Measurements from ENCODE around the gene GSE1. TPM values are rescaled to one million over a fixed set of nuclear protein-coding genes. Genes with fewer than 3 reads are reported as not detected.

GSE1 gene
- total RNA-seq, 1 experiment from 2014 or later: 90.2 TPM

GRCh38 chr16:85580684-85581083 lies 32.4 kb upstream of the GSE1 start (continued):
- TF ChIP-seq SIN3A (IDR thresholded peaks at IDR 0.05; ENCODE audit: low read depth) (no peak), FOSL1 (IDR thresholded peaks at IDR 0.05; ENCODE audit: low read depth) (no peak)

GRCh38 chr16:85582229-85582991 lies 30.7 kb upstream of the GSE1 start:
- H3K79me2 ChIP-seq (ENCODE audit: insufficient read depth, low read length): no peaks in the 10 kb centered on the region
- H3K9me2 ChIP-seq (ENCODE audit: insufficient read depth): no peaks in the 10 kb centered on the region
- DNase-seq (ENCODE audit: low read depth, low spot score) (no peak), ATAC-seq (no peak)
- H3K9me3 ChIP-seq (ENCODE audit: control insufficient read depth in 1 of 2, insufficient read depth in 1 of 2, low read depth in 1 of 2, low read length in 2 of 2): no peaks in the 10 kb centered on the region
- intact Hi-C loops (cut with micrococcal nuclease): no loop called here
- no peak overlapping the region for H3K4me3 ChIP-seq (replicated peaks in 1 of 2; ENCODE audit: low read depth in 1 of 2, low read length in 2 of 2)
- H3K9ac ChIP-seq (ENCODE audit: low read length): no peak overlapping the region
- H3K36me3 ChIP-seq (ENCODE audit: control insufficient read depth in 1 of 2, insufficient read depth in 2 of 2, low read length in 2 of 2): no peaks in the 10 kb centered on the region
- no peak for TF ChIP-seq POLR2A (IDR thresholded peaks at IDR 0.05; ENCODE audit: borderline replicate concordance, extremely low read depth, insufficient read depth, insufficient read length)
- TF ChIP-seq RAD21 (IDR thresholded peaks at IDR 0.05; ENCODE audit: low read depth): no peak
- TF ChIP-seq JUND (IDR thresholded peaks at IDR 0.05): no peak
- TF ChIP-seq EZH2phosphoT487 (IDR thresholded peaks at IDR 0.05; ENCODE audit: borderline replicate concordance): no peak
- no peak for TF ChIP-seq ATF3 (IDR thresholded peaks at IDR 0.05)
- H2AFZ ChIP-seq (ENCODE audit: low read depth, low read length, poor library complexity, severe bottlenecking): no peak overlapping the region
- ChIA-PET POLR2A (no interaction called here), RAD21 (ENCODE audit: low non-redundant PET in 1 of 2, low total read pairs in 2 of 2, uncharacterized antibody in 2 of 2, unreplicated experiment in 2 of 2) (no interaction called here), CTCF (no interaction called here)
- H3K4me1 ChIP-seq (ENCODE audit: control insufficient read depth in 1 of 2, insufficient read depth in 2 of 2, low read length in 2 of 2): peaks cover 0 to 7% of the 10 kb centered on the region in 2 experiments; a peak in 1 of 4 replicates
- H4K20me1 ChIP-seq (ENCODE audit: insufficient read depth): no peaks in the 10 kb centered on the region
- BruUV-seq (replicated peaks): no TSS peak
- H3K27me3 ChIP-seq (ENCODE audit: insufficient read depth, low read length): no peaks in the 10 kb centered on the region
- no peak overlapping the region for H3K4me2 ChIP-seq (ENCODE audit: low read length)
- H3K27ac ChIP-seq (ENCODE audit: low read depth, low read length): no peak overlapping the region

GRCh38 chr16:85583491-85584181 lies 29.5 kb upstream of the GSE1 start:
- no peak for ATAC-seq
- CTCF ChIA-PET: no interaction called here
- no TSS peak for BruUV-seq (replicated peaks)
- TF ChIP-seq ZFX (IDR thresholded peaks at IDR 0.05): no peak
- no peak for TF ChIP-seq EZH2phosphoT487 (IDR thresholded peaks at IDR 0.05; ENCODE audit: borderline replicate concordance)
- no peak for TF ChIP-seq POLR2A (IDR thresholded peaks at IDR 0.05; ENCODE audit: borderline replicate concordance, extremely low read depth, insufficient read depth, insufficient read length)
- no peak for TF ChIP-seq TCF7L2 (IDR thresholded peaks at IDR 0.05; ENCODE audit: borderline replicate concordance, extremely low read depth, insufficient read depth, insufficient read length)
- no peak for TF ChIP-seq JUND (IDR thresholded peaks at IDR 0.05)
- no peak for TF ChIP-seq CEBPB (IDR thresholded peaks at IDR 0.05; ENCODE audit: low read depth)
- TF ChIP-seq RAD21 (IDR thresholded peaks at IDR 0.05; ENCODE audit: low read depth): no peak
- TF ChIP-seq EGR1 (IDR thresholded peaks at IDR 0.05; ENCODE audit: low read depth): no peak
- no peak for TF ChIP-seq REST (IDR thresholded peaks at IDR 0.05; ENCODE audit: low read depth)

More at GRCh38 chr16:85583491-85584181, 29.5 kb upstream of the GSE1 start:
- Histone ChIP-seq H3K27ac (ENCODE audit: low read depth, low read length) (no peak overlapping the region), H3K9ac (ENCODE audit: low read length) (no peak overlapping the region), H3K9me2 (ENCODE audit: insufficient read depth) (no peaks in the 10 kb centered on the region), H3K4me3 (replicated peaks in 1 of 2; ENCODE audit: low read depth in 1 of 2, low read length in 2 of 2) (no peak overlapping the region), H3K4me1 (ENCODE audit: control insufficient read depth in 1 of 2, insufficient read depth in 2 of 2, low read length in 2 of 2) (peaks cover 0 to 6% of the 10 kb centered on the region in 2 experiments; a peak in 1 of 4 replicates), H3K9me3 (ENCODE audit: control insufficient read depth in 1 of 2, insufficient read depth in 1 of 2, low read depth in 1 of 2, low read length in 2 of 2) (no peaks in the 10 kb centered on the region), H3K36me3 (ENCODE audit: control insufficient read depth in 1 of 2, insufficient read depth in 2 of 2, low read length in 2 of 2) (no peaks in the 10 kb centered on the region), H4K20me1 (ENCODE audit: insufficient read depth) (no peaks in the 10 kb centered on the region), H2AFZ (ENCODE audit: low read depth, low read length, poor library complexity, severe bottlenecking) (no peak overlapping the region), H3K79me2 (ENCODE audit: insufficient read depth, low read length) (no peaks in the 10 kb centered on the region), H3K4me2 (ENCODE audit: low read length) (no peak overlapping the region), H3K27me3 (ENCODE audit: insufficient read depth, low read length) (no peaks in the 10 kb centered on the region)
- ChIA-PET RAD21 (ENCODE audit: low non-redundant PET in 1 of 2, low total read pairs in 2 of 2, uncharacterized antibody in 2 of 2, unreplicated experiment in 2 of 2) (no interaction called here), POLR2A (no interaction called here)
- intact Hi-C loops (cut with micrococcal nuclease): no loop called here
- no peak for DNase-seq (ENCODE audit: low read depth, low spot score)
